ENCODE results near the gene IMPDH2. TPM values are rescaled to one million over a fixed set of nuclear protein-coding genes. Genes with fewer than 3 reads are reported as not detected.

IMPDH2 gene
- total RNA-seq, 1 experiment from 2014 or later, result 599 TPM

DNA sequence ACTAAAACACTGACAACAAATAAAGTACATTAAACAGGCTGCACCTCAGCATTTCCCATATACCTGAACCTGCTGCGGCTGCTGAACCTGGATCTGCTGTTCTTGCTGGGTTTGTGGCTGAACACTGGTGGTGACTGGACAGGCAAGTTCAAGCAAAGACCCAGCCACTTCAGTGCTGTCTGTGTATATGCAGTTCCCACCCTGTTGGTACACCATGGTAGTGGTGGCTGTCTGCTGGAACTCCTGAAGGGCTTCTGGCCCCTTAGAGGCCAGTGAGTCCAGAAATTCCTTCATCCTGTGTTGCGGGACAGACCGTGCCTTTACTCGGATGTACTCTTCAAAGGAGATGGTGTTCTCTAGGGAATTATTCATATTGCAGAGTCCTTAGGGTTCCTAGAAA, 47.4 kb upstream of the IMPDH2 start:
- no peak for TF ChIP-seq CEBPB (IDR thresholded peaks at IDR 0.05; ENCODE audit: low read depth)
- no peak for TF ChIP-seq RAD21 (IDR thresholded peaks at IDR 0.05; ENCODE audit: low read depth)
- TF ChIP-seq POLR2A (IDR thresholded peaks at IDR 0.05; ENCODE audit: borderline replicate concordance, extremely low read depth, insufficient read depth, insufficient read length), result no peak
- TF ChIP-seq FOSL1 (IDR thresholded peaks at IDR 0.05; ENCODE audit: low read depth), result no peak
- TF ChIP-seq MAX (IDR thresholded peaks at IDR 0.05), result no peak
- no peak for TF ChIP-seq ZBTB33 (IDR thresholded peaks at IDR 0.05; ENCODE audit: extremely low read depth, insufficient replicate concordance, low read length)
- no peak for TF ChIP-seq ZFX (IDR thresholded peaks at IDR 0.05)
- TF ChIP-seq POLR2AphosphoS5 (IDR thresholded peaks at IDR 0.05; ENCODE audit: low read depth, low read length), result no peak
- no peak for TF ChIP-seq EGR1 (IDR thresholded peaks at IDR 0.05; ENCODE audit: low read depth)
- no peak for TF ChIP-seq JUND (IDR thresholded peaks at IDR 0.05)
- Histone ChIP-seq H3K9me3 (ENCODE audit: control insufficient read depth in 1 of 2, insufficient read depth in 1 of 2, low read depth in 1 of 2, low read length in 2 of 2) (no peaks in the 10 kb centered on the region), H3K27me3 (ENCODE audit: insufficient read depth, low read length) (no peaks in the 10 kb centered on the region), H4K20me1 (ENCODE audit: insufficient read depth) (peaks cover 6% of the 10 kb centered on the region; the same call in 1 of the 2 replicates), H3K4me3 (replicated peaks in 1 of 2; ENCODE audit: low read depth in 1 of 2, low read length in 2 of 2) (no peak overlapping the region), H3K9ac (ENCODE audit: low read length) (no peak overlapping the region), H3K36me3 (ENCODE audit: control insufficient read depth in 1 of 2, insufficient read depth in 2 of 2, low read length in 2 of 2) (peaks cover 36 to 46% of the 10 kb centered on the region in 2 experiments), H2AFZ (ENCODE audit: low read depth, low read length, poor library complexity, severe bottlenecking) (no peak overlapping the region), H3K27ac (ENCODE audit: low read depth, low read length) (no peak overlapping the region), H3K4me1 (ENCODE audit: control insufficient read depth in 1 of 2, insufficient read depth in 2 of 2, low read length in 2 of 2) (no peaks in the 10 kb centered on the region), H3K9me2 (ENCODE audit: insufficient read depth) (no peaks in the 10 kb centered on the region), H3K4me2 (ENCODE audit: low read length) (no peak overlapping the region), H3K79me2 (ENCODE audit: insufficient read depth, low read length) (peaks cover 93% of the 10 kb centered on the region)
- DNase-seq (ENCODE audit: low read depth, low spot score) (no peak), ATAC-seq (peak; percentile 44; the same call in 1 of the 2 replicates)
- no TSS peak for BruUV-seq (replicated peaks)
- POLR2A ChIA-PET, result no interaction called here
- intact Hi-C loops (cut with micrococcal nuclease), result no loop called here
- CTCF ChIA-PET, result no interaction called here
- RAD21 ChIA-PET (ENCODE audit: low non-redundant PET in 1 of 2, low total read pairs in 2 of 2, uncharacterized antibody in 2 of 2, unreplicated experiment in 2 of 2), result no interaction called here

GRCh38 chr3:49076116-49076515, 46.9 kb upstream of the IMPDH2 start:
- ChIA-PET RAD21 (ENCODE audit: low non-redundant PET in 1 of 2, low total read pairs in 2 of 2, uncharacterized antibody in 2 of 2, unreplicated experiment in 2 of 2) (no interaction called here), CTCF (no interaction called here), POLR2A (no interaction called here)
- Histone ChIP-seq H2AFZ (ENCODE audit: low read depth, low read length, poor library complexity, severe bottlenecking) (no peak overlapping the region), H3K9me2 (ENCODE audit: insufficient read depth) (no peaks in the 10 kb centered on the region), H3K27me3 (ENCODE audit: insufficient read depth, low read length) (no peaks in the 10 kb centered on the region), H3K79me2 (ENCODE audit: insufficient read depth, low read length) (peaks cover 93% of the 10 kb centered on the region), H3K4me2 (ENCODE audit: low read length) (no peak overlapping the region), H3K27ac (ENCODE audit: low read depth, low read length) (no peak overlapping the region), H3K4me3 (replicated peaks in 1 of 2; ENCODE audit: low read depth in 1 of 2, low read length in 2 of 2) (no peak overlapping the region), H3K4me1 (ENCODE audit: control insufficient read depth in 1 of 2, insufficient read depth in 2 of 2, low read length in 2 of 2) (no peaks in the 10 kb centered on the region), H3K9me3 (ENCODE audit: control insufficient read depth in 1 of 2, insufficient read depth in 1 of 2, low read depth in 1 of 2, low read length in 2 of 2) (no peaks in the 10 kb centered on the region), H3K36me3 (ENCODE audit: control insufficient read depth in 1 of 2, insufficient read depth in 2 of 2, low read length in 2 of 2) (peaks cover 40 to 47% of the 10 kb centered on the region in 2 experiments), H3K9ac (ENCODE audit: low read length) (no peak overlapping the region), H4K20me1 (ENCODE audit: insufficient read depth) (peaks cover 6% of the 10 kb centered on the region; the same call in 1 of the 2 replicates)
- BruUV-seq (replicated peaks), result no TSS peak
- DNase-seq (ENCODE audit: low read depth, low spot score), result no peak
- intact Hi-C loops (cut with micrococcal nuclease), result no loop called here
- TF ChIP-seq SRF (IDR thresholded peaks at IDR 0.05; ENCODE audit: low read depth), result no peak
- TF ChIP-seq ZNF274 (IDR thresholded peaks at IDR 0.05; ENCODE audit: low read depth, low read length), result no peak
- TF ChIP-seq, protein P1, sequence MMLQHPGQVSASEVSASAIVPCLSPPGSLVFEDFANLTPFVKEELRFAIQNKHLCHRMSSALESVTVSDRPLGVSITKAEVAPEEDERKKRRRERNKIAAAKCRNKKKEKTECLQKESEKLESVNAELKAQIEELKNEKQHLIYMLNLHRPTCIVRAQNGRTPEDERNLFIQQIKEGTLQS (IDR thresholded peaks at IDR 0.05), result no peak
- no peak for TF ChIP-seq FOSL1 (IDR thresholded peaks at IDR 0.05; ENCODE audit: low read depth)
- TF ChIP-seq, protein P2, sequence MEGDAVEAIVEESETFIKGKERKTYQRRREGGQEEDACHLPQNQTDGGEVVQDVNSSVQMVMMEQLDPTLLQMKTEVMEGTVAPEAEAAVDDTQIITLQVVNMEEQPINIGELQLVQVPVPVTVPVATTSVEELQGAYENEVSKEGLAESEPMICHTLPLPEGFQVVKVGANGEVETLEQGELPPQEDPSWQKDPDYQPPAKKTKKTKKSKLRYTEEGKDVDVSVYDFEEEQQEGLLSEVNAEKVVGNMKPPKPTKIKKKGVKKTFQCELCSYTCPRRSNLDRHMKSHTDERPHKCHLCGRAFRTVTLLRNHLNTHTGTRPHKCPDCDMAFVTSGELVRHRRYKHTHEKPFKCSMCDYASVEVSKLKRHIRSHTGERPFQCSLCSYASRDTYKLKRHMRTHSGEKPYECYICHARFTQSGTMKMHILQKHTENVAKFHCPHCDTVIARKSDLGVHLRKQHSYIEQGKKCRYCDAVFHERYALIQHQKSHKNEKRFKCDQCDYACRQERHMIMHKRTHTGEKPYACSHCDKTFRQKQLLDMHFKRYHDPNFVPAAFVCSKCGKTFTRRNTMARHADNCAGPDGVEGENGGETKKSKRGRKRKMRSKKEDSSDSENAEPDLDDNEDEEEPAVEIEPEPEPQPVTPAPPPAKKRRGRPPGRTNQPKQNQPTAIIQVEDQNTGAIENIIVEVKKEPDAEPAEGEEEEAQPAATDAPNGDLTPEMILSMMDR (IDR thresholded peaks at IDR 0.05 in 2 of 3, conservative IDR thresholded peaks at IDR 0.05 in 1 of 3; ENCODE audit: borderline replicate concordance in 1 of 3, insufficient read depth in 1 of 3, low read depth in 2 of 3, low read length in 2 of 3), result no peak
- TF ChIP-seq ZBTB33 (IDR thresholded peaks at IDR 0.05; ENCODE audit: extremely low read depth, insufficient replicate concordance, low read length), result no peak
- ATAC-seq, result no peak

Measured in HCT116 (cell line).